NT2/D1 (cell line): ENCODE data around the gene UCN3.

Experiments used
- DNase-seq: peaks from one replicate; pipeline ENCODE4 v3.0.0-alpha.2; 2011; ENCODE audit warnings: low read depth, low spot score
- H3K27me3 ChIP-seq: 2 replicates; pipeline ENCODE4 v1.6.0; 2011; ENCODE audit warnings: mild to moderate bottlenecking; ENCODE audit not compliant: insufficient read length, insufficient read depth
- H3K36me3 ChIP-seq: 2 replicates; pipeline ENCODE4 v1.6.1; 2011; ENCODE audit warnings: mild to moderate bottlenecking, low read length, mixed read lengths; ENCODE audit not compliant: insufficient read depth, insufficient read length
- H3K4me1 ChIP-seq: 2 replicates; pipeline ENCODE4 v1.5.1; 2011; ENCODE audit not compliant: insufficient read depth, insufficient read length
- H3K4me3 ChIP-seq: 2 replicates; pipeline ENCODE4 v1.5.1; 2011; ENCODE audit warnings: low read depth; ENCODE audit not compliant: insufficient read length
- H3K9ac ChIP-seq: 2 replicates; pipeline ENCODE4 v1.6.0; 2011; ENCODE audit warnings: low read depth; ENCODE audit not compliant: insufficient read length
- H3K9me3 ChIP-seq: 2 replicates; pipeline ENCODE4 v1.5.1; 2011; ENCODE audit warnings: mild to moderate bottlenecking, low read length; ENCODE audit not compliant: insufficient read depth
- SUZ12 ChIP-seq: IDR thresholded peaks from 2 replicates; pipeline ENCODE4 v1.6.1; 2011; ENCODE audit not compliant: insufficient read length, insufficient read depth; ENCODE audit errors: extremely low read depth
- YY1 ChIP-seq: IDR thresholded peaks from 2 replicates; pipeline ENCODE4 v1.6.1; 2011; ENCODE audit not compliant: insufficient read length, insufficient read depth
- ZNF274 ChIP-seq: IDR thresholded peaks from 2 replicates; pipeline ENCODE4 v1.6.1; 2011; ENCODE audit warnings: mild to moderate bottlenecking, low read depth, low read length

Gene UCN3

GRCh38 chr10:5354068-5354467 lies 10.7 kb upstream of the UCN3 start:
- DNase-seq = no peak
- TF ChIP-seq ZNF274 (no peak), YY1 (no peak), SUZ12 (no peak)
- H3K27me3 ChIP-seq = no peaks in the 10 kb centered on the region

GRCh38 chr10:5355594-5356301 lies 9.0 kb upstream of the UCN3 start:
- H3K9me3 ChIP-seq = no peaks in the 10 kb centered on the region
- no peaks in the 10 kb centered on the region for H3K27me3 ChIP-seq
- no peak overlapping the region for H3K4me3 ChIP-seq
- no peaks in the 10 kb centered on the region for H3K36me3 ChIP-seq
- no peaks in the 10 kb centered on the region for H3K4me1 ChIP-seq
- no peak overlapping the region for H3K9ac ChIP-seq
- DNase-seq = no peak
- TF ChIP-seq SUZ12 (no peak), ZNF274 (no peak), YY1 (no peak)

More at GRCh38 chr10:5354068-5354467, 10.7 kb upstream of the UCN3 start:
- Histone ChIP-seq H3K4me3 (no peak overlapping the region), H3K4me1 (no peaks in the 10 kb centered on the region), H3K9me3 (no peaks in the 10 kb centered on the region), H3K36me3 (no peaks in the 10 kb centered on the region), H3K9ac (no peak overlapping the region)

- Histone ChIP-seq H3K36me3 (no peaks in the 10 kb centered on the region), H3K4me1 (no peaks in the 10 kb centered on the region), H3K9me3 (no peaks in the 10 kb centered on the region), H3K4me3 (no peak overlapping the region), H3K27me3 (no peaks in the 10 kb centered on the region), H3K9ac (no peak overlapping the region)
- no peak for TF ChIP-seq SUZ12
- TF ChIP-seq ZNF274 = no peak
- TF ChIP-seq YY1 = no peak
- DNase-seq = no peak
Measured at GRCh38 chr10:5356302-5356763, 8.4 kb upstream of the UCN3 start.

DNA sequence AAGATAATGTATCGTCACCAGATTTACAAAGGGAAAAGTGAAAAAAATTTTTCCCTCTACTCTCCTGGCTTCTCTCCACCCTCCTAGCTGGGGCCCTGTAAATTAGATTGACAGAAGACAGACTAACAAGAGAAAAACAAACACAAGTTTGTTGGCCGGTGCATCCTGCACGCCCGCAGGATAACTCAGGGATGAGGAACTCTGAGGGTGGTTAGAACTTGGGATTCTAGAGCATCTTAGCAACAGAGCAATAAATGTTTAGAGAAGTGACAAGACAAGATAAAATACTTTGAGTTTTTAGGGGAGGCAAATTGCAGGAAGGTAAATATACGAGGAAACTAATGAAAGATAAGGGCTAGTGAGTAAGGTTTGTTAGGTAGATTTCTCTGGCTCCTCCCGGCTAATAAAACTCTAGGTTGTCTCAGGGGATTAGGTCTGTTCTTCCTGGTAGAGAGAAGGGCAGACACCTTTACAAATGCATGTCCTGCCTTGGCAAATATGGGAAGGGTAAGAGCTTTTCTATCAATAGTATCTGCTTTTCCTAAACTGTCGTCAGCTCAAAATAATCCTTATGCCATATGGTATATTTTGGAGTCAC lies 4.3 kb upstream of the UCN3 start:
- Histone ChIP-seq H3K4me3 (no peak overlapping the region), H3K36me3 (no peaks in the 10 kb centered on the region), H3K4me1 (no peaks in the 10 kb centered on the region), H3K27me3 (no peaks in the 10 kb centered on the region), H3K9ac (no peak overlapping the region), H3K9me3 (no peaks in the 10 kb centered on the region)
- no peak for DNase-seq
- no peak for TF ChIP-seq YY1

DNA sequence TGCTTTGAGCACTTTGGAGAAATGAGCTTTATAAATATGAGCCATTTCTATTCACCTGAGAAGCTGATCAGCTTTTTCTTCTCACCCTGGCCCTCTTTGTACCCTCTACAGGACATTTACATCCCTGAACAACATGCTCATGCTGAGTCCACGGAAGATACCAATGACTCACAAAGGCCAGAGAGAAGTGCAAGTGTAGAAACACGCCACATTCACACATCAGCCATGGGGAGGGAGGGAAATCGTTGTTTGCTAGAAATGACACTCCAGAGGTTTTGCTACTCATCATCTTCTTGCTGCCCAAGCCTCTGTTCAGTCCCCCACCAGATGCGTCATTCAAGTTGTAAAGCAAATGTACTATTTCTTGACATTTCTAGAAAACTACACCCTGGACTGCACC lies 2.8 kb upstream of the UCN3 start:
- no peaks in the 10 kb centered on the region for H3K9me3 ChIP-seq
- no peaks in the 10 kb centered on the region for H3K4me1 ChIP-seq
- H3K36me3 ChIP-seq = no peaks in the 10 kb centered on the region
- DNase-seq = no peak
- no peak overlapping the region for H3K9ac ChIP-seq
- H3K4me3 ChIP-seq = no peak overlapping the region
- TF ChIP-seq SUZ12 (no peak), YY1 (no peak), ZNF274 (no peak)
- no peaks in the 10 kb centered on the region for H3K27me3 ChIP-seq

- Histone ChIP-seq H3K27me3 (no peaks in the 10 kb centered on the region), H3K4me1 (no peaks in the 10 kb centered on the region), H3K9me3 (no peaks in the 10 kb centered on the region), H3K36me3 (no peaks in the 10 kb centered on the region), H3K4me3 (no peak overlapping the region), H3K9ac (no peak overlapping the region)
- no peak for DNase-seq
- TF ChIP-seq SUZ12 (no peak), YY1 (no peak), ZNF274 (no peak)
Measured at GRCh38 chr10:5362873-5363272, 1.9 kb upstream of the UCN3 start.

GRCh38 chr10:5364374-5364773 lies 392 bp upstream of the UCN3 start:
- H3K4me3 ChIP-seq = no peak overlapping the region
- no peak overlapping the region for H3K9ac ChIP-seq
- no peak for TF ChIP-seq ZNF274
- no peak for TF ChIP-seq YY1
- TF ChIP-seq SUZ12 = no peak
- no peaks in the 10 kb centered on the region for H3K36me3 ChIP-seq
- H3K4me1 ChIP-seq = no peaks in the 10 kb centered on the region
- DNase-seq = no peak
- H3K27me3 ChIP-seq = no peaks in the 10 kb centered on the region
- no peaks in the 10 kb centered on the region for H3K9me3 ChIP-seq

DNA sequence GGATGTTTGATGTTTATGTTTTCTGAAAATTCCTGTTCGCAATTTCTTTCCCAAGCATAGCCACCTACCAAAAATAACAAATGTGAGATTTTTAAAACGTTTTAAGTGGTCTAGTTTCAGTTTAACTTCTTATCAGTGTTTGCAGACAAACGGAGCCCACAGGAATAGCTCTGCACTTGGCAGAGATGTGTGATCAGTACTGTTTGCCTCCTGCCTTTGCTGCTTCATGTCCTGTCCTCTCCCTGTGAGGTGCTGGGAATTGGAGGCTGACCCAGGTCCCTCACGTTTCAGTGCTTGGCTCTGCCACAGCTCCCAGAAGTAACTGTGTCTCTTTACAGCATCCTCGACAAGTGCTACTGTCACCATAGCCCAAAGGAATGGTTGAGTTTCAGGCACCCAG lies 1.2 kb downstream of the UCN3 start:
- no peaks in the 10 kb centered on the region for H3K4me1 ChIP-seq
- no peaks in the 10 kb centered on the region for H3K27me3 ChIP-seq
- no peak overlapping the region for H3K9ac ChIP-seq
- TF ChIP-seq SUZ12 = no peak
- no peak for TF ChIP-seq ZNF274
- no peak for TF ChIP-seq YY1
- no peak for DNase-seq
- no peaks in the 10 kb centered on the region for H3K36me3 ChIP-seq
- H3K9me3 ChIP-seq = peaks cover 9% of the 10 kb centered on the region
- H3K4me3 ChIP-seq = no peak overlapping the region
